GM18870 (cell line): ENCODE results near the gene YJEFN3.

Experiments
- ATAC-seq: cut with Tn5 transposase; IDR thresholded peaks from one replicate; pipeline ENCODE4 v1.9.1; 2021; ENCODE audit warnings: moderate library complexity; ENCODE audit not compliant: unreplicated experiment

The YJEFN3 gene

GRCh38 chr19:19550972-19551852, 22.5 kb downstream of the YJEFN3 start:
- no peak for ATAC-seq

GRCh38 chr19:19551853-19552192, 23.1 kb downstream of the YJEFN3 start:
- no peak for ATAC-seq

- ATAC-seq, result no peak
Measured at GRCh38 chr19:19552798-19553197, 24.1 kb downstream of the YJEFN3 start.

- ATAC-seq, result no peak
Measured at GRCh38 chr19:19553670-19554069, 25.0 kb downstream of the YJEFN3 start.

- ATAC-seq, result no peak
Measured at GRCh38 chr19:19554074-19555023, 25.6 kb downstream of the YJEFN3 start.

GRCh38 chr19:19558055-19558454, 29.3 kb downstream of the YJEFN3 start:
- no peak for ATAC-seq

- ATAC-seq, result no peak
Measured at GRCh38 chr19:19558636-19559035, 29.9 kb downstream of the YJEFN3 start.

- no peak for ATAC-seq
Measured at GRCh38 chr19:19559931-19560330, 31.2 kb downstream of the YJEFN3 start.

- no peak for ATAC-seq
Measured at GRCh38 chr19:19561946-19562664, 33.4 kb downstream of the YJEFN3 start.

GRCh38 chr19:19562665-19563347, 34.1 kb downstream of the YJEFN3 start:
- ATAC-seq, result no peak

GRCh38 chr19:19563348-19563848, 34.7 kb downstream of the YJEFN3 start:
- no peak for ATAC-seq

- no peak for ATAC-seq
Measured at GRCh38 chr19:19566306-19566705, 37.6 kb downstream of the YJEFN3 start.

- no peak for ATAC-seq
Measured at GRCh38 chr19:19567391-19567790, 38.7 kb downstream of the YJEFN3 start.

- no peak for ATAC-seq
Measured at GRCh38 chr19:19568802-19569756, 40.4 kb downstream of the YJEFN3 start.

GRCh38 chr19:19570571-19570970, 41.9 kb downstream of the YJEFN3 start:
- no peak for ATAC-seq

GRCh38 chr19:19571071-19571786, 42.5 kb downstream of the YJEFN3 start:
- ATAC-seq, result no peak

- ATAC-seq, result no peak
Measured at GRCh38 chr19:19575411-19575810, 46.7 kb downstream of the YJEFN3 start.

- no peak for ATAC-seq
Measured at GRCh38 chr19:19578252-19578651, 49.5 kb downstream of the YJEFN3 start.
